CD4-positive, alpha-beta T cell treated with Interleukin-17A for 1 hour (primary cell): Measurements from ENCODE around the gene ICAM1.
A peak's percentile ranks its signal among the peaks of the same experiment; 100 is the strongest.
"Not testable (repeated sequence)": the region's sequence is repeated elsewhere in the genome, so short reads cannot be mapped to it uniquely, and the experiment has no call there.

Source experiments
- DNase-seq: peaks from one replicate; pipeline ENCODE4 v3.0.0-alpha.2; 2020

Gene ICAM1

DNA sequence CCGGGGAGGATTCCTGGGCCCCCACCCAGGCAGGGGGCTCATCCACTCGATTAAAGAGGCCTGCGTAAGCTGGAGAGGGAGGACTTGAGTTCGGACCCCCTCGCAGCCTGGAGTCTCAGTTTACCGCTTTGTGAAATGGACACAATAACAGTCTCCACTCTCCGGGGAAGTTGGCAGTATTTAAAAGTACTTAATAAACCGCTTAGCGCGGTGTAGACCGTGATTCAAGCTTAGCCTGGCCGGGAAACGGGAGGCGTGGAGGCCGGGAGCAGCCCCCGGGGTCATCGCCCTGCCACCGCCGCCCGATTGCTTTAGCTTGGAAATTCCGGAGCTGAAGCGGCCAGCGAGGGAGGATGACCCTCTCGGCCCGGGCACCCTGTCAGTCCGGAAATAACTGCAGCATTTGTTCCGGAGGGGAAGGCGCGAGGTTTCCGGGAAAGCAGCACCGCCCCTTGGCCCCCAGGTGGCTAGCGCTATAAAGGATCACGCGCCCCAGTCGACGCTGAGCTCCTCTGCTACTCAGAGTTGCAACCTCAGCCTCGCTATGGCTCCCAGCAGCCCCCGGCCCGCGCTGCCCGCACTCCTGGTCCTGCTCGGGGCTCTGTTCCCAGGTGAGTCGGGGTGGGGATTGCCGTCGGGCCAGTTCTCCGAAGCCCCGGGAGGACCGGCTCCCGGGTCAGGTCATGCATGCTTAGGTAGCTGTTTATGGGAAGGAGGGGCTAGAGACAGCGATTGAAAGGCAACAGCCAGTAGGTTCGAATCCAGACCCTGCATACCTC is at the start of gene ICAM1:
ICAM1 (plus strand) TSS at position 505 of the 779 bp plus-strand sequence; CDS start at position 545, 40 bp downstream.
- DNase-seq, result peak; percentile 85

DNA sequence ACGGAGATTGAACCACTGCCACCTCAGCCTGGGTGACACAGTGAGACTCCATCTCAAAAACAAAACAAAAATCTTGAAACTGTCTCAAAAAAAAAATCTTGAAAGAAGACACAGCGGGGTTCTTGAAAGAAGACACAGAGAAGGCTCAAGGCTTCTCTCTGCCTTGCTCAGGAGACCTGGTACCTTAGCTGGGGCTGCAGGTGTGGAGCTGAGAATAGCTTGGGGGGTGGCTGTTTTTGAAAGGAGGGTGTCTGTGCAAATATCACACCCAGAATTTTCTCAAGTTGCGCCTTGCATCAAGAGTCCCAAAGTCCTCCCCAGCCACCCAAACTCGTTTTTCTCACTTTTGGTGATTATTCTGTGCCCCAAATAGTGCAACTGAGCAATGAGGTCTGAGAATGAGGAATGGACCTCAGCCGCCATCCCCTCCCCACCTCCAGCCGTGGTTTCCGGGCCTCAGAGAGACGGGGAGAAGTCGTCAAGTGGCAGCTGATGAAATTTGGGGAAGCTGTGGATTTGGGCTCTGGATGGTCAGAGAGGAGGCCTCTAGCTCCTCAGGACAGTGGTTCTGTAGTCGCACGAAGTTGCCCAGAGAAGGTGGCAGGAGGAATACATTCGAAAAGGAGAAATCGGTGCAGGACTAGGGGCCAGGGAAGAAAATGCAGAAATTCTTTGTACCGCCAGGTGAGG is 48.6 kb upstream of the ICAM1 start:
- DNase-seq, result no peak

GRCh38 chr19:10223488-10224213 is 47.3 kb upstream of the ICAM1 start:
- no peak for DNase-seq

DNA sequence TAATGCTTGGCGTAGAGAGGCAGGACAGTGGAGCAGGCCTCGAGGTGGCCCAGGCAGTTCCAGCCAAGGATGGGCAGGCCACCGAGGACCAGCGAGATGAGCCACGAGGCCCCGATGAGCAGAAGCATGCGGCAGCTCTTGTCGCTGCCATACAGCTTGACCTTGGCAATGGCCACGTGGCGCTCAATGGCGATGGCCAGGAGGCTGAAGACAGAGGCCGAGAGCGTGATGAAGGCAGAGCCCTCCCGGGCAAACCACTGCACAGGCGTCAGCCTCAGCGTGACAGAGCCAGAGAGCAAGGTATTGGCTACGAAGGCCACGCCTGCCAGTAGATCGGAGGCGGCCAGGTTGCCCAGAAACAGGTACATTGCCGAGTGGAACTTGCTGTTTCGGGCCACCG is 46.6 kb upstream of the ICAM1 start:
- no peak for DNase-seq

GRCh38 chr19:10226021-10226375 is 44.9 kb upstream of the ICAM1 start:
- no peak for DNase-seq

DNA sequence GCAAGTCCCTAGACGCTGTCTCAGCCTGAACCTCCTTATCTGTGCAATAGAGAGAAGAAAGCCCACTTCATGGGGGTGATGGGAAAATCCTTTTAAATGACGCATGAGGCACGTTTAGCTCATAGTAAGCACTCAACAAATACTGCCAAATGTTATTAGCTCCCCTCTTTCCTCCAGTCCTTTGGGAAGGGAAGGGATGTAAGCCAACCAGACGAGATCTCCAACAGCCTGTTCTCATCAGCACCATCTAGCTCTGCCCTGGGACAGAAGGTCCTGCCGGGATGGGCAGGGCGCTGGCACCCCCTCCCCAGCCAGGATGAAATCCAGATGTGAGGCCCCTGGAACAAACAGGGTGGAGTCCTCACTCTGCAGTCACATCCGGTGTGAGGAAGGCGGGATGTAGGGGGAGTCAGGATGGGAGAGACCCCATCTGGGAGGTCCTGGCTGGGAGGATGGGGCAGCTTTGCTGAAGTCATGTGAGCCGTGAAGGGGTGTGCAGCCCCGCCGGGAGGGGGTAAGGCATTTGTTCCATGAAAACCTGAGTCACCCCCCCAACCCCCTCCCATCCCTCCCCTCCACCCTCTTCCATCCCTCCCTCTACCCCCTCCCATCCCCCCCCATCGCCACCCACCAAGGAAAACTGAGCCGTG is 44.4 kb upstream of the ICAM1 start:
- no peak for DNase-seq

DNA sequence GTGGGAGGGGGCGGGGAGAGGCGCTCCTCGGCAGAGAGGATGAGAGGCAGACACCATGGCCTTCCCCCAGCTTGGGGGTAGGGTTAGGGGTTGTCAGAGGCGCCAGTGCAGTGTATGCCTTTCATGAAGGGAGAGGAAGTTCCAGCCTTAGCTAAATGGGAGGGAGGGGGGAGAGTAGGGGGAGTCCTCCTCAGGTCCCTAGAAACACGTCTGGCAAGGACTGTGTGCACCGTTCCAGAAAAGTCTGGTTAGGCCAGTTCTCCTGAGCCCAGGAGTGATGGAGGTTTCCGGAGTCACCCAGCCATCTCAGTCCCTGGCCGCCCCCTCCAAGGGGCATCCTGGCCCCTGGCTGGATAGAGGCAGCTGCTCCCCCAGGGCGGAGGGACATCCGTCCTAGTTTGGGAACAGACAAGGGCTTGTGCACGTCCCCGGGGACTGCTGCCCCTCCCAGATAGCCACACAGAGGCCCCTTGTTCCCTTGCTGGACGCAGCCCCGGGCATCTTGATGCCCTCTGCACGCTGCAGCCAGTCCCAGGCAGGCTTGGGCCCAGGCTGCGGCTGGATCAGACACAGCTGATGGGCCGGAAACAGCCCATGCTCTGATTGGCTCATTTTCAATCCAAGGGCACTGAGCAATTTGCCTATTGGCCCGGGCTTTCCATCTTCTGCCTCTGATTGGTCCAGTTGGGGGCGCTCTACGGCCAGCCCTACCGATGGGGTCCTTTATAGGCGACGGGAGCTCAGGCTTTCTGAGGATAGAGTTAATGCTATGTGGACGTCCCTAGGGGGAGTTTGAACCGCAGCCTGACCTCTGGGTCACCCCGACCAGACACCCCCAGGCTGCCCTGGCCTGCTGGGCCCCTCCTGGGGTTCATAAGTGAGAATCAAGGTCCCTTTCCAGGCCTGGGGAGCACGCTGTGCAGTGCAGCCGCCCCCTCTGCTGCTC is 43.6 kb upstream of the ICAM1 start:
- DNase-seq, result no peak

DNA sequence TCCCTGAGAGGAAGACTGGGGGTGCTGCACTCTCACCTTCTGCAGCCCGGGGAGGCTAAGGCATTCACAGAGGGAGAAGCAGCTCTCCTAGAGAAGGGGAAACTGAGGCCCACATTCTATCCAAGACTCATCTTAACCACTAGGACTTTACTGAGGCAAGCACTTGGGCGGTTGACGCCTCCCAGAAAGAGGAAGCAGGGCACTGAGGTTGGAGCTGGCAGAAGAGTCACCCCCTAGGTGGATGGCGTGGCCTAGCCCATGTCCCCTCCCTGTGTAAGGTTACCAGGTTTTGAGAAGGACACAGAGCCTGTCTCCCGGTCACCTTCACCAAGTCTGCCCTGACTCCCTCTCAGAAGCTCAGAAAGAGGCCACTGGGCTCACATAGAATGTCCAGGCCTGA is 42.5 kb upstream of the ICAM1 start:
- DNase-seq, result no peak

DNA sequence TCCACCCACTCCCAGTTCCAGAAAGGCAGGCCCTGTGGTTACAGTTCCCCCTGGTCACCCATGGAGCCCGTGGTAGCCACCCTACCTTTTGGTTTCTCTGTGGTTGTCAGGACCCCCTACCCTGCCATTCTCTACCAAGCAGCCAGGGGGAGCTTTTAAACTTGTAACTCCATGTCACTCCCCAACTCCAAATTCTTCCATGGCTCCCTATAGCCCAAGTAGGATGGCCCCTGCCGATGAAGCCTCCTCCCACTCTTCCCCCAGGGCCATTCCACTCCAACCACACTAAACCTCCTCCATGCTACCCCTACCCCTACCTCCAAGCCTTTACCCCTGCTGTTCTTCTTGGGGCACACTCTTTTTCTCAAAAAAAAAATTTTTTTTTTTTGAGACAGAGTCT is 42.0 kb upstream of the ICAM1 start:
- DNase-seq, result peak; percentile 71

GRCh38 chr19:10230173-10230860 is 40.6 kb upstream of the ICAM1 start:
- DNase-seq, result peak; percentile 83

- peak; percentile 89 for DNase-seq
These were observed 39.9 kb upstream of the ICAM1 start, which contains the start of gene S1PR2 for GRCh38 chr19:10230861-10231611. Gene S1PR2 (minus strand): TSS chr19:10231331. CDS start chr19:10224905, 6,426 bp downstream.

DNA sequence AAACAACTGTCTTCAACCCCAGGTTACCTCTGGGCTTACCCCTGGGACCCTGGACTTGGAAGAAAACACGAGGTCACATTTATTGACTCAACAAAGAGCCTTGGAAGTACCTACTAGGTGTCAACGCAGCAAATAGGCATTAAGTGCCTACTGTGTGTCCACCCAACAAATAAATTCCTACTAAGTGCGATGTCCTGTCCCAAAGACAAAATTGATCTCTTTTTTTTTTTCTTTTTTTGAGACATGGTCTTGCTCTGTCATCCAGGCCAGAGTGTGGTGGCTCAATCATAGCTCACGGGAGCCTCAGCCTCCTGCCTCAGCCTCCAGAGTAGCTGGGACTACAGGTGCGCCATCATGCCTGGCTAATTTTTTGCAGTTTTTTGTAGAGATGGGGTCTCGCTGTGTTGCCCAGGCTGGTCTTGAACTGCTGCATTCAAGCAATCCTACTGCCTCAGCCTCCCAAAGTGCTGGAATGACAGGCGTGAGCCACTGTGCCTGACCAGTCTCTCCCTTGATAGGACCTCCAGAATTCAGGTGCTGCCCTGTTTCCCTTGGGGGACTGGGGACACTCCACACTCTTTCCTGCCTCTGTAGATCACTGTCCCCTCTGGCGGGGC is 39.2 kb upstream of the ICAM1 start:
- no peak for DNase-seq

DNA sequence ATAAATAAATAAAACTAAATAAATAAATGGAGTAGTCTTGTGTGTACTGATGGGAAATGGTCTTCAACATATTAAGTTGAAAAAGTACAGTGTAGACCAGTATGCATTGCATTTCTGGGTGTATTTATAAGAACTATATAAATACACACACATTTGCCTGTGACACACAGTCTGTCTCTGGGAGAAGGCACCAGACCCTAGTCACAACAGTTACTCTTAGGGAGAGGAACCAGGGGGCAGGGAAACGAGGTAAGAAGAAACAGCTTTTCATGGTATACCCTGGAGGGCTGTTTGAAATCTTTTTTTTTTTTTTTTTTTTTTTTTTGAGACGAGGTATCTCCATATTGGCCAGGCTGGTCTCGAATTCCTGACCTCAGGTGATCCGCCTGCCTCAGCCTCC is 37.0 kb upstream of the ICAM1 start:
- no peak for DNase-seq

DNA sequence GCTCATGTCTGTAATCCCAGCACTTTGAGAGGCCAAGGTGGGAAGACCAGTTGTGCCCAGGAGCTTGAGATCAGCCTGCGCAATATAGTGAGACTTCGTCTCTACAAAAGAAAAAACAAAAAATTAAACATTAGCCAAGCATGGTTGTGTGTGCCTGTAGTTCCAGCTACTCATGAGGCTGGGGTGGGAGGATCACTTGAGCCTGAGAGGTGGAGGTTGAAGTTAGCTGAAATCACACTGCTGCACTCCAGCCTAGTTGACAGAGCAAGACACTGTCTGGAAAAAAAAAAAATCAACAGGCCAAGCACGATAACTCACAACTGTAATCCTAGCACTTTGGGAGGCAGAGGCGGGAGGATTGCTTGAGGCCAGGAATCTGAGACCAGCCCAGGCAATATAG is 35.9 kb upstream of the ICAM1 start:
- DNase-seq, result no peak

DNA sequence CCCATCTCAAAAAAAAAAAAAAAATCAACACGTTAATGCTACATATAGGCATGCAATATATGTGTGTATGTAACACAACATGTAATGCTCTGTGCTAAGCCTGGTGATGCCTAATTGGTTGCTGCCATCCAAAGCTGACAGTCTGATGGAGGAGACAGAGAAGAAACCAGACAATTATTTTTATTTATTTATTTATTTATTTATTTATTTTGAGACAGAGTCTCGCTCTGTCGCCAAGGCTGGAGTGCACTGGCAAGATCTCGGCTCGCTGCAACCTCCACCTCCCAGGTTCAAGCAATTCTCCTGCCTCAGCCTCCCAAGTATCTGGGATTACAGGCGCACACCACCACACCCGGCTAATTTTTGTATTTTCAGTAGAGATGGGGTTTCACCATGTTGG is 35.5 kb upstream of the ICAM1 start:
- not testable (repeated sequence) for DNase-seq

- DNase-seq, result no peak
These were observed 33.2 kb upstream of the ICAM1 start for GRCh38 chr19:10237702-10238101.

GRCh38 chr19:10238172-10238783 is 32.6 kb upstream of the ICAM1 start:
- DNase-seq, result no peak

- DNase-seq, result not testable (repeated sequence)
These were observed 29.0 kb upstream of the ICAM1 start for GRCh38 chr19:10241826-10242449.

DNA sequence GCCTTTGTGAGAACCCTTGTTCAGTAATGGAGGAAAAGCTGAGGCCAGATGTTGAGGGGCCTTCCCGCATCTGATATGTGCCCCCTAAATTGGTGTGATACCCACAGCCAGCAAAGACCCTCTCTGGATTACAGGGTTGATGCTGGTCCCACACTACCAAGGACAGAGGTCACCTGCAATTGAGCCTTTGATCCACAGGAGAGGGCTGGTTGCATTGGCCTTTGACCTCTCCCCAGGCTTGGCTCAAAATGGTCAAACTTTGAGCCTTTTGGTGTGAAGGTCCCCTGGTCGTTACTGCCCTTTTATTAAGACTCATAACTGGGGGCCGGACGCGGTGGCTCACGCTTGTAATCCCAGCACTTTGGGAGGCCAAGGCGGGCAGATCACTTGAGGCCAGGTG is 27.3 kb upstream of the ICAM1 start:
- DNase-seq, result no peak
